SH-SY5Y (cell line): ENCODE data around the gene OSBPL7.

ENCODE experiments used
- GATA2 ChIP-seq: IDR thresholded peaks from 2 replicates; pipeline ENCODE4 v1.6.1; 2011; ENCODE audit warnings: mild to moderate bottlenecking, low read depth, low read length
- GATA3 ChIP-seq: IDR thresholded peaks from 2 replicates; pipeline ENCODE4 v1.6.1; 2011; ENCODE audit warnings: low read depth, mild to moderate bottlenecking, low read length, moderate library complexity

DNA sequence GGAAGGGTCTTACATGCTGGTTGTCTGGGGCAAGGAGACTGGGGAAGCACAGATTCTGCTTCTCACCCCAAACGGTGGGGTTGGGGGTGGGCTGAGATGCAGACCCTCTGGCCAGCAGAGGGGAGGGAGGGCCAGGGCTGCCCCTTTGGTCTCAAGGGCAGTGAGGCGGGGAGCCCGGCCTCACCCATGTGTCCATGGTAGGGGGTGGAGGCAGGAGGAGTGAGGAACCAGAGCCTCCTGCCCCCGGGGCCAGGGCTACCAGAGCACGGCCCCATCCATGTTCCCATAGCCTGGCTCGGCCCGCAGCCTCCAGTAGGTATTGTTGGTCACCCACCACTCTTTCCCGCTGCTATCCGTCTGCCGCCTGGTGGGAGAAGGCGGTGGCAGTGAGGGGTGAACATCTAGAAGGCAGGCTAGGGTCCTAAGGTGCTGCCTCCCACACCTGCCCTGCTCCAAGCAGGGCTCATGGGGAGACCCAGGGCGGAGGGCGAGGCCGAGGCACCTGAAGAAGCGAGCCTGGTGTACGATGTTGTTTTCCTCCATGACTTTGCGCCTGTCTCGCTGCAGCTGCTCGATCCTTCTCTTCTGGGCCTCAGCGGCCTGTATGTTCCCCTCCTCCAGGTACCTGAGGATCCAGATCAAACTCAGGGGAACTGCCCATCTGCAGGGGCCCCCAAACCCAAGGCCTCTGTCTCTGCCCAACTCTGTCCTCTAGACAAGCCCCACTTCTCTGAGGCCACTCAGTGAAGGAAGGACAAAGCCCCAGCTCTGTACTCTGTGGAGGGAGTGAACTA, 13.4 kb downstream of the OSBPL7 start:
- TF ChIP-seq GATA2 (no peak), GATA3 (no peak)
